NCI-H1417 treated with DMSO at 0.1 percent for 48 hours (cell line): ENCODE results near the gene CYGB.
"Not testable (repeated sequence)": the region's sequence is repeated elsewhere in the genome, so short reads cannot be mapped to it uniquely, and the experiment has no call there.

Source experiments
- DNase-seq: peaks from one replicate; lab custom pipeline; 2025; lab: John Stamatoyannopoulos, UW

CYGB gene

DNA sequence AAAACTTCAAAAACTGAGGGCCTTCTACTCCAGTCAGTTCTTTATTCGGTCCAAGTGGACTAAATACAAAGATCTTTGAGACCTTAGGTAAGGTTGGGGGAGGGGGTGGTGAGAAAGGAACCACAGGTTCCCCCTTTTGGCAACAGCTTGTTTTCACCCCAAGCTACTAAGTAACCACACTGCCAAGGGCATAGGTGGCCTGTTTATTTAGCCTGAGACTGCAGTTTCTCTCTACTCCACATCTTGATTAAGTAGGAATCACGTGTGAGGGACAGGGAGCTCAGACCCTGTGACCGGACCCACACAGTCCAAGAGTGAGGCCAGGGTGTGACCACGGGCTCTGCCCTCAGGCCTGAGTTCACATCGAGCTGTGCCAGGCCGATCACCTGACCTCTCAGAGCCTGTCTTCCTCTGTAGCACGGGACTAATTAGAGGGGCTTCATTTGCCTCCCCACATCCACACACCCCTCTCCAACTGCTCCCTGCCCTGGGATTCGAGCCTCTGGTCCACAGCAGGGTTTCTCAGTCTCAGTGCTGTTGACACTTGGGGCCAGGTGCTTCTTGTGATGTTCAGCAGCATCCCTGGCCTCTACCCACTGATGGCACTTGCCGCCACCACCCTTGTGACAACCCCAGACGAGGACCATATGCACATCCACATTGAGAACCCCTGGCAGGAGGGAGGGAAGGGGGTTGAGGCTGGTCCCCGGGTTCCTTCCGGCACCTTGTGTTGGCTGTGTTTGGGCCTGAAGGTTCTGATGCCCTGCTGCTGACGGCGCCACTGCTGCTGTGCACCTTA is 30.3 kb upstream of the CYGB start:
- DNase-seq = no peak

DNA sequence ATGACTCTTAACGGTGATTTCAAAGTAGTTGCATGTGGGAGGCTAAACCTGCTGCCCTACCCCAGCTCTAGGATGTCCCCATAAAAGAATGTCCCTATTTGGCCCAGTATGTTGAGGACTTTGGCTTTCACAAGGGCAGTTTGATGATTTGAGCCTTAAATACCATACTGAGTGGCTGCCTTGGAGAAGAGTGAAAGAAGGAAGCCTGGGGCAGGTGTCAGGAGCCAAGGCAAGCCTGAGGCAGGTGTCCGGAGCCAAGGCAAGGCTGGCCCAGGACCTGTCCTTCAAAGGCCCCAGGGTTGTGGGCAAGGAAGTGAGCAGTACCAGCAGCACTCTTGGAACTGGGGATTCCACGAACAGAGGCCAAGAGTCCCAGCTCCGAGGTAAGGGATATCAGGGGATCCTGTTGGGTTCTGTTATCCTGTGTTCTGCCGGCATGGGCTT is 29.5 kb upstream of the CYGB start:
- no peak for DNase-seq

DNA sequence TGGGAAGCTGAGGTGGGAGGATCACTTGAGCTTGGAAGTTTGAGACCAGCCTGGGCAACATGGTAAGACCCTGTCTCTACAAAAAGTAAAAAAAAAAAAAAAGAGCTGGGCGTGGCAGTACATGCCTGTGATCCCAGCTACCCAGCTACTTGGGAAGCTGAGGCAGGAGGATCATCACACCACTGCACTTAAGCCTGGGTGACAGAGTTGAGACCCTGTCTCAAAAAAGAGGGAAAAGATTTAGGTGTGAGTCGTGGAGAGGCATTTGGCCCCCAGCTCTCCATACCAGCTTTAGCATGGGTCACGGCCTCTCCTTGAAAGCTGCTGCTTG is 29.1 kb upstream of the CYGB start:
- no peak for DNase-seq

DNA sequence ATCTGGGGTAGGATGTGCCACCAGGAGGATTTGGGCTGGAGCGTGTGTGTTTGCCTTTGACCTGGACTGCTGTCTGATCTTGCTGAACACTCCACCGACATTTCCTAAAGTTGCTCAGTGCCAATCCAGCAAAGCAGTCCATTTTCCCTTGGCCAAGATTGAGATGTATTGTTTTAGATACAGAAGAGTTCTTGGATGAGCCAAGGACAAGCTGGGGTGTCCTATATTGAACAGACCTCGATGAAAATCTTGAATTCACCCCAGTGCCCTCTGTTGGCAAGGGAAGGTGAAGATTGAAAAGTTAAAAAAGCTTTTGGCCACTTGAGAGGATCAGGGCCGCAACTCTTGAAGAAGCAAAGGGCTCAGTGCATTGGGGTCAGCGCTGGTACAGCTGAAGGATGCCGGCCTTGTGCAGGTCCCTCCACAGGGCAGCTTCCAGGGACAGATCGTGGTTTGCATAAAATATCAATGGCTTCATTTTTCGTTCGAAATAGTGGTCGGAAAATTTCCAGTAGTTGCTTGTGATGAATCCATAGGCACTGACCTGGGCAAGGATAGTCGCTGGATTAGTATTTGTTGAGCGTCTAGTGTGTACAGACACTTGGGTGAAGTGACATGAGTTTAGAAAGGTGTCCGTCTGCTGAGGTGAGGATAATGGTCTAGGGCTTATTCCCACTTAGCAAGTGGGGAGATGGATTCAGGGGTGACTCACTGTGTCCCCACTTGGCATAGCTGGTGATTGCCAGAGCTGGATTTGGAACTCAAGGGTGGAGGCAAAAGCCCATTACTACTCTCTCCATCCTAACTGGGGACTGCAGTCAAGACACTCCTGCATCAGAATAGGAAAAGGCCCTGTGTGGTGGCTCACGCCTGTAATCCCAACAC is 28.5 kb upstream of the CYGB start:
- DNase-seq = no peak

DNA sequence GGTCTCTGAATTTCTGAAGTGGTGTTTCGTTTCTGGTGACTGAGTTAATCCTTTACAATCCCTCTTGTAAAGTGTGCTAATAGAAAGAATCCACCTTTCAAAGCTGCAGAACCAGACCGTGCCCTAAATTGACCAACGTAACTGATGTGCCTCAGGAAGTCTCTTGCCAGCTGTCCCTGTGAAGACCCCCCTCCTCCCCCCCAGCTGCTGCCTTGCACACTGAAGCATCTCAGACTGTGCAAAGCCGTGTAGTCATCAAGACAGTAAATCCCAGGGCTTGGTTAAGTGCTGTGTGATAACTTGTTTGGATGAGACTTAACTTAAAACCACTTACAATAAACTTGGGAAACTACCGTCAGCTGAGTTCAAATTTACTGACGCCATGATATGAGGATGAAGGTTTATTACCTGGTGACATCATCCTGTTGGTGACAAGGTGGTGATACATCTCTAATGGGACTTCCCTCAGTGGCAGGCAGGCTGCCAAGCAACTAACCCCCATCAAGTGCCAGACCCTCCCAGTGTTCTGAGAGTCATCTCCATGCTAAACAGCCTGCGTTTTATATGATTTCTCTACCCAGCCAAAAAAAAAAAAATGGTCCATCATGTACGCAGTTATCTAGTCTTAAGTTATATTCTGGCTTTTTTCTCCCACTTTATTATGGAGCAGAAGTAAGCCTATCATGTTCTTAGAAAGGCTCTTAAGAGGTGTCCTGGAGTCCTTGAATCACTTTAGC is 27.6 kb upstream of the CYGB start:
- DNase-seq = not testable (repeated sequence)

DNA sequence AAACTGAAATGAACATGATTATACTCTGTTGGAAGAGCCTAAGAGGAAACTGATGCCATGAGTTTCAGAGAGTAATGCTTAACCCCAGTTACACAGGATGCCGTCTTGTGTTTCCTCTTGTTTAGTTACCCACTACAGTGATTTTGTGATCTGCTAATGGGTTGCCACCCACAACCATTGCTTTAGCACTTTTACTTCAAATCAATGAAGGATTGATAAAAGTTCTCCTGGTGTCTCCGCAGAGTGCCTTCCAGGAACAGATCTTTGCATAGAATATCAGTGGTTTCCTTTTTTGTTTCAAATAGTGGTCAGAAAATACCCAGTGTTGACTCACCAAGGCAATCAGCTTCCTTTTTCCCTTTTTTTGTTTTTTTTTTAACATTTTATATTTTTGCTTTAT is 25.9 kb upstream of the CYGB start:
- DNase-seq = not testable (repeated sequence)

DNA sequence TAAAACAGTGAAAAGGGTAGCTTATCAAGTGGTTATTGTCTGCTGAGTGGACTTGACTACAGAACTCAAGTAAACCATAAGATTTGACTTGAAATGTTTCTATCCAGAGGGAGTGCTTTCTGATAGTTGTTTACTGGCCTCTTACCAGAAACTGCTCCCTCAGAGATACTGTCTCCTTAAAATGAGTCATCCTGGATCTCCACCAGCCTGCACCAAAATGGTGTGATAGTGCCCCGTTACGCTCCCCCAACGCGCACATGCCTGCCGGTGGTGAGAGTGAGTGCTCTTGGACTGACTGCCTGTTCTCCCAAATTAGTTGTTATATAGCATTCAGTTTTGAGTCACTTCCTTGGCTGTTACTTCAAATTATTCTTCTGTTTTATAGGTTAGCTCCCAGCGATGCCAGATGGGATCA is 25.2 kb upstream of the CYGB start:
- DNase-seq = no peak

DNA sequence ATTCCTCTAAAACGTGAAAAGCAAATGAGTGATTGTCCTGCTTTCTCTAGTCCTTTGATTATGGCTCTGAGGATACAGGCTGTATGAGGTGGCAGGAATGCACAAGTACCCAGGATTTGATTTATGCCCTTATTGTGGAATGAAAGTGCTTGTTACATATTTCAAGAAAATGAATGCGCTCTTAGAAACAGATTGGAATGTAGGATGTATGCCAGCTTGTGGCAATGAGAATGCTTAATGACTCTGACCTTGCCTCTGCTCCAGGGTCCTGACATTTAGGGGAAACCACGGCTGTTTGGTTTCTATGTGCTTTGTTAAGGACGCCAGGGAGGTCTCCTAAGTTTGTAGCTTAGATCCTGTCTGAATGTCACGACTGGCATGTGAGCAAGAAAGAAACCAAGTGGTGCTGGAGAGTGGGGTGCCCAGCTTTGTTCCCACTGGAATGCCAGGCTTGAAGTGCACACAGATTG is 24.3 kb upstream of the CYGB start:
- DNase-seq = no peak

DNA sequence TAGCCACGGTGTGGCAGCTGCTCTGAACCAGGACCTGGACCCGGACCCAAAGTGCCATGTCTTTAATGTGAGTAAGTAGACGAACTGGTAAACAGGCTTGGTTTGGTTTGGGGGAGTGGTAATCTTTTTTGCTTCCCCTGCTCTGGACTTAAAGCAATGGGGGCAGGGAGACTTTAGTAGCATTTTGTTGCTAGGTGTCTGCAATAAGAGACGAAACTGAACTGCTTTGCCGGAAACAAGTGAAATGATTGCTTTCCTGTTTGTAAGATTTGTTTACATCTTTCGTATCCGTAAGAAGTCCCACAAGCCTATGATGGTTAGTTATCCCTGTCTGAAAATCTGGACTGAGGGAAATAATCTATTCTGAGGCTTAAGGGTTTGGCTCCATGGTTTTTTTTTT is 23.8 kb upstream of the CYGB start:
- DNase-seq = no peak

DNA sequence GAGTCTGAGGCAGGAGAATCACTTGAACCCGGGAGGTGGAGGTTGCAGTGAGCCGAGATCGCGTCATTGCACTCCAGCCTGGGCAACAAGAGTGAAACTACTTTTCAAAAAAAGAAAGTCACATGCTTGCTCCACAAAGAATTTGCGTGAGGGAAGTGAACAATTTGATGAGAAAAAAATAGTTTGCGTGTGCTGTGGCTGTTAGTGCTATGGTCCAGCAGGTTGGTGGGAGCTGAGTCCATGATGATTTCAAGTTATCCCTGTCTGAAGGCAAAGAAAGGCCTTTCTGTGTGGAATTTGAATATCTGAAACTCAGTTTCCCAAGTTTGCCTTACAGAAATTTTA is 23.3 kb upstream of the CYGB start:
- DNase-seq = no peak

DNA sequence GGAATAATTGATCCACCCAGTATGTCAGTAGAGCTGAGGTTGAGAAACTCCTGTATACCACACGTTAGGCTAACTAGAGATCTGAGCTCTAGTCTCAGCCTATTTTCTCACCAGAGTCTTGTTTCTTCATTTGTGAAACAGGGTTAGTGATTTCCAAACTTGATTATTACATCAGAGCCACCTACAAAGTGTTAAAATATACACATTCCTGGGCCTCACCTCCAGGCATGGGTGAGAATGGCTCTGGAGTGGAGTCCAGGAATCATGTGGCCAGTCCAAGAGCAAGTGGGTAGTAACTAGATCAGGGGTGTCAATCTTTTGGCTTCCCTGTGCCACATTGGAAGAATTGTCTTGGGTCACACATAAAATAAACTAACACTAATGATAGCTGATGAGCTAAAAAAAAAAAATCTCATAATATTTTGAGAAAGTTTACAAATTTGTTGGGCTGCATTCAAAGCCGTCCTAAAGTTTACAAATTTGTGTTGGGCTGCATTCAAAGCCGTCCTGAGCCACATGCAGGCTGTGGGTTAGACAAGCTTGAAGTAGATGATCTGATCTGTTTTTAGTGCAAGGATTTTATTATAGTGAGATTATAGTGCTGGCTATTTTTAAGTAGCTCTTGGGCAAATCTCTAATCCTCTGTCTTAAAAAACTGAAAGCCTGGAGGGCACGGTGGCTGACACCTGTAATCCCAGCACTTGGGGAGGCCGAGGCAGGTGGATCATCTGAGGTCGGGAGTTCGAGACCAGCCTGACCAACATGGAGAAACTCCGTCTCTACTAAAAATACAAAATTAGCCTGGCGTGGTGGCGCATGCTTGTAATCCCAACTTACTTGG is 22.7 kb upstream of the CYGB start:
- no peak for DNase-seq

DNA sequence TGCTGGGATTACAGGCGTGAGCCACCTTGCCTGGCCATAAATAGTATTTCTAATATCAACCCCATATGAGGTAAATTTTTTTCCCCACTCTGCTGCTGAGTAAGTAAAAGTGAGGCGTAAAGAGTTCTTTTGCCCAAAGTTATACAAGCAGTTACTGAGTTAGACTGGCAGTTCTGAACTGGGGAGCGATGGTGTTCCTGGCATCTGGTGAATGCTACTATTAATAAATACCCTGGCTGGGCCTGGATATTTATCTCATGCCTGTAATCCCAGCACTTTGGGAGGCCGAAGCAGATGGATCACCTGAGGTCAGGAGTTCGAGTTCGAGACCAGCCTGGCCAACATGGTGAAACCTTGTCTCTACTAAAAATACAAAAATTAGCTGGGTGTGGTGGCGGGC is 22.0 kb upstream of the CYGB start:
- DNase-seq = not testable (repeated sequence)

DNA sequence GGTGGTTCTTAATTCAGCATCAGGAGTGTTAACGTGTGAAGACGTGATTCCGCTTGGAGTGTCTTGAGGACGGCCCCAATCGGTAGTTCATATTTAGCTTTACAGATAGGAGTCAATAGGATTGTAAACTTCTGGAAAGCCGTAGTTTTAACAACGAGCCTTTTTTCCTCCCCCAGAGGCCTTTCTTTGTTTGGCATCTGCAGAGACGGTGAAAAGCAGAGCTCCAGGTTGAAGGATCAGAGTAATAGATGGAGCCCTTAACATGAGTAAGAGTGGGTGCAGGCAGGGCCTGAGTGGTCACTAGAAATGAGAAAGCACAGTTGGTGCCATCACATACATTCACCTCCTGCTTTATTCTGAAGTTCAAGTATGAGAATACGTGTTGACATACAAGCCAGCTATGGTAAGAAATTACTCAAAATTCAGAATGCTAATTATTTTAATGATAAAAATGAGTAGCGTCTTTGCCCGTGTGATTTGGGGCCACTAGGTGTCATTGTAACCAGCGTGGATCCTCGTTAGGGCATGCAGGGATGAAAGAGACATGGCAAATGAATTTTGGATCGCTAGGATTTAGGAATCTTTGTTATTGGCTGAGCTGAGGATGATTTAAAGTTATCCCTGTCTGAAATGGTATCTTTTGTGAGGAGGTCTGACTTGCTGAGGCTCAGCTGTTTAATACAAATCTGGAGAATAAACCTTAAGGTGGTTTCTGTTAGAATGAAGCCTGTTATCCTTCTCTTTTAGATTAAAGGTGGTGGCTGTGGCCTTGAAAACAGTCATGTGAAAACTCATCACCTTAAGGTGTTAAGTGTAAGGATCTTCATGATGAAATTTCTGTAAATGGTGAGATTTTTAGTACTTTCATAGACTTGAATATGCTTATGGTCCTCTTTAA is 20.9 kb upstream of the CYGB start:
- no peak for DNase-seq

DNA sequence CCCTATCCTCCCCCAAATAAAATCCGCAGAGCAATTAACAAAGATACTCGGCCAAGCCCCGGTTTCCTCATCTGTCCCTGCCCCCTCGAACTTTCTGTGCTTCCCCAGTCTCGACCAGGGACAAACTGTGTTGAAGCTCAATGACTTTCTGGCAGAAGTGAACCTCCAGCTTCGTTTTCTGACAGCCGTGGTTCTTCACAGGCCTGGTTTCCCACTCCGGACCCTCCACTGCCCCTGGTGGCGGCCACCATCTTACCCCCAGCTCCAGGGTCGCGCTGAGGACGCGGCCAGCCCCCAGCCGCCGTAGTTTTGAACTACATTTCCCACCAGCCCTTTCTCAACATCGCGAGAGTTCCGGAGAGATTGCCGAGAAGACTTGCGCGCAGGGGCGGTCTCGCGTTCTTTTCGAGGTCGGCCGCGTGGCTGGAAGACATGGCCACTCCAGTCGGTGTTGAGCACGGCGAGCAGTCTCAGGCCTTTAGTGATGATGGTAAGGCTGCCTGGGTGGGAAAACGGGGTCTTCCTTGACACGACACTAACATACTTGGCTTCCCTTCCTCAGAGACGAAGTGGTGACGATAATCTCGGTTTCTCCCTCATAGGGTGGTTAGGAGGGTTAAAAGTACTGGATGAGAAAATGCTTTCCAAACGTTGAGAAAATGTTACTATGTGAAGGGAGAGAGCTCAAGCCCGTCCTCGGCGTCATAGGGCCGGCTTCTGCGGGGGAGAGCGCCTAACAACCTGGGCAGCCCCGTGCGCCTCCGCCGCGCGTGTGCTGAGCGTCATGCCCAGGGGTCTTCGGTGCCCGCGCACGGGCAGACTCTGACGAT is 20.1 kb upstream of the CYGB start:
- peak; percentile 94 for DNase-seq

DNA sequence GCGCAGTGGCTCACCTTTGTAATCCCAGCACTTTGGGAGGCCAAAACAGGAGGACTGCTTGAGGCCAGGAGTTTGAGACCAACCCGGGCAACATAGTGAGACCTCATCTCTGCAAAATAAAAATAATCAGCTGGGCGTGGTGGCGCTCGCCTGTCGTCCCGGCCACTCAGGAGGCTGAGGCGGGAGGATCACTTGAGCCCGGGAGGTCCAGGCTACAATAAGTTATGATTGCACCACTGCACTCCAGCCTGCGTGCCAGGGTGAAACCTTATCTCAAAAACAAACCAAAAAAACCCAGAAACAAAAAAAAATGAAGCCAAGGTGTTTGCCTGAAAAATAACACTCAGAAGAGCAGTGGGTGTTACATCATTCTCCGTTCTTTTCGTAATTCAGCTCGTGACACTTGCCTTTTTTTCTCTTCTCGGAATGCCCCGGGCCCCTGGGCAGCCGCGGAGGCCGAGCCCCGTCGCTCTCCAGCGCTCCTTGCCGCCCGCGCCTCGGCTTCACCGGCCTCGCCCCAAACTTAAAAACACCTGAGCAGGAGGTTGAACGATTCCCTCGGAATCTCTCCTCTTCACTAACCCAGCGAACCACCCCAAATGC is 19.4 kb upstream of the CYGB start:
- no peak for DNase-seq

DNA sequence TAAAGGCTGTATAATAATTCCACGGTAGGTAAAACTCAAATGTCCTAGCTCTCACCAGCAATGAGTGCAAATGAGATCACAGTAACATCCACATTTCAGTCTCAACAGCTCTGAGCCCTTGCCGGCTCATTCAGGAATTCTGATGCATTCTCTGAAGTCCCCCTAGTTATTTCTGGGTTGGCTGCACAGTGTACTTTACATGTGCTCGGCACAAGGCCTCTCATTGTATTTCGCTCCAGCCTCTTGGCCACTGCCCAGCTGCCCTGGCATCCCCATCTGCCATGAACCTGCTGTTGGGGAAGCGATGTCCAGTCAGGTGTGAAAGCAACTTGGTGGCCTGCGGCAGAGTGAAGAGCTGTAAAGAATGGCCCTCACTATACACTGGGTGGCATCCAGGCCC is 16.6 kb upstream of the CYGB start:
- DNase-seq = no peak

DNA sequence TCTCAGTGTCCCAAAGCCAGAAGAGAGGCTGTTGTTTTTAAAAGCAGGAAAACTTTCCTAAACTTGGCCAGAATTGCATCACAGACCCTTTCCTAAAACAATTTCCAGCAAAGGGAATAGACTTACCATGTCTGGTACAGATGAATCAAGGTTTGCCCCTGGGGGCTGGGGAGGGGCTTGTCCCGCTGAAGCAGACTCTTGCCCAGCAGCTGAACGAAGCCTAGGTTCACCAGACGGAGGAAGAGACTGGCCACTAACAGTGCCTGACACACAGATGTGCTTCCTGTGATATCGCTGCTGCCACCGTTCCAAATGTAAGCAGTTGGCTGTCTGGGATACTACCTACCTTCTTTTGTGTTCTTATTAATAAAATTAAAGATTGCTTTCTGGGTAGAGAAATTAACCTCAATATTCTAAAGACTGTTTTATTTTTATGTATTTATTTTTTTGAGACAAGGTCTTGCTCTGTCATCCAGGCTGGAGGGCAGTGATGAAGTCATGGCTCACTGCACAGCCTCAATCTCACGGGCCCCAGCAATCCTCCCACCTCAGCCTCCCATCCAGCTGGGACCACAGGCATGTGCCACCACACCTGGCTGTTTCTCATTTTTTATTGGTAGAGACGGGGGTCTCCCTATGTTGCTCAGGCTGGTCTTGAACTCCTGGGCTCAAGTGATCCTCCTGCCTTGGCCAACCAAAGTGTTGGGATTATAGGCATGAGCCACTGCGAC is 15.8 kb upstream of the CYGB start:
- no peak for DNase-seq

DNA sequence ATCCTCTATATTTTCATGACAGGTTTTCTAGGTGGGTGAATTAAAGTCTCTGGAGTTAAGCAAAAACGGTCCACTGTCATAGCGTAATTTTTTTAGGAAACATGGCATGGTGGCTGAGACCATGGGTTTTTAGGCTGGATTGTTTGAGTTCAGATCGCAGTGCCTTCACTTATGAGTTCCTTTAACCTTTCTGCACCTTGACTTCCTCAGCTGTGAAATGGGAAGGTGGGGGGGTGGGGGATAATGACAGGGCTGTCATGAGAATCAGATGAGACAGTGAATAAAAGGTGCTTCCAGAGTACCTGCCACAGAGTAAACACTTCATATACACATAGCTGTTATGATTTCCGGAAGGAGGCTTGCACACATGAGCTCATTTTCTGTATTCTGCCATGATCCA is 14.2 kb upstream of the CYGB start:
- no peak for DNase-seq
